HFFc6 (cell line): ENCODE measurements around the gene PLA2G6. TPM values are rescaled to one million over a fixed set of nuclear protein-coding genes. Genes with fewer than 3 reads are reported as not detected.

ENCODE experiments used
- DNase-seq: peaks from one replicate; pipeline ENCODE4 v3.0.0-alpha.2; 2018
- H3K27ac Mint-ChIP-seq: 2 replicates; pipeline ENCODE4 v1.8.0; 2020; ENCODE audit warnings: mild to moderate bottlenecking, mixed read lengths
- H3K27me3 Mint-ChIP-seq: 2 replicates; pipeline ENCODE4 v1.8.0; 2021; ENCODE audit warnings: mild to moderate bottlenecking, moderate library complexity, mixed read lengths; ENCODE audit not compliant: insufficient read depth
- H3K36me3 Mint-ChIP-seq: 2 replicates; pipeline ENCODE4 v1.8.0; 2021; ENCODE audit warnings: low read depth, mixed read lengths
- H3K4me1 Mint-ChIP-seq: 2 replicates; pipeline ENCODE4 v1.8.0; 2020; ENCODE audit warnings: low read depth, mixed read lengths
- H3K4me3 Mint-ChIP-seq: 2 replicates; pipeline ENCODE4 v1.8.0; 2020; ENCODE audit warnings: mild to moderate bottlenecking, moderate library complexity, mixed read lengths
- H3K9me3 Mint-ChIP-seq: 2 replicates; pipeline ENCODE4 v1.8.0; 2020; ENCODE audit warnings: mild to moderate bottlenecking, mixed read lengths
- total RNA-seq, 6 experiments: library from RNA; stranded (reverse); fragmentation: NEBNext Ultra II Directional; extraction: Animal tissue kit (Norgen Biotek cat#: 25700); gene quantifications; 2 replicates in 1 of 6; 3 replicates in 5 of 6; pipeline ENCODE4 v1.2.3, GENCODE V29; 2021
- TF ChIP-seq, protein P1 (sequence below): fragments of 200-600 bp; sonication (generic); IDR thresholded peaks from 2 replicates; pipeline ENCODE4 v1.5.0; 2021; ENCODE audit warnings: antibody characterized with exemption, mild to moderate bottlenecking

The PLA2G6 gene
- total RNA-seq, 6 experiments from 2014 or later: 4.1 to 6.6 (median 5.3) TPM

DNA sequence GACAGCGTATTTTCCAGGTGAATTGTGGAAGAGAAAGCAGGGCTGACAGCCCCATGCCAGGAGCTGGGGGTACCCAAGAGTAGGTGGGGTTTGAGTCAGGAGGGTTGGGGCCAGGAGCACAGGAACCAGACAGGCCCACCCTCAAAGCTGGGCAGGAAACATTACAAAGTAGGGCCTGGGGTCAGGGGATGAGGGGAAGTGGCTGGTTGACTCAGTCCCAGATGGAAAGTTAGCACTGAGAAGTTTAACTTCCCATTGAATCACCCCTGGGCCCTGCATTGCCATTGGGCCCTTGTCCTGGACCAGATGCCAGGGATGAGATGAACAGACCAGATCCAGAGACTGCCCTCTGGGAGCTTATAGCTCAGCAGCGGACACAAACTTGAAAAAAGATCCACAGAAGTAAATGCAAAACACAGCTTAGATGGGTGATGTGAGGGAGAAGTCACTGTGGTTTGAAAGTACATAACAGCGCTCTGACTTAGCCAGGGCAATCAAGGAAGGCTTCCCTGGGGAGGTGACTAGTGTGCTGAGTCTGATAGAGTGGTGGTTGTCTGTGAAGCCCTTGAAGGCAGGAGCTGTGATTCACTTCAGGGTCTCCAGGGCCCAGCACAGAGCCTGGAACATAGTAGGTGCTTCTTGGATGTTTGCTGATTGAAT, 22.4 kb upstream of the PLA2G6 start:
- Mint-ChIP-seq H3K36me3 (peaks cover 5% of the 10 kb centered on the region; the same call in 1 of the 2 replicates), H3K27ac (peak overlapping the region; percentile 92), H3K27me3 (peaks cover 20% of the 10 kb centered on the region), H3K4me3 (peak overlapping the region; percentile 93), H3K9me3 (no peaks in the 10 kb centered on the region; the same call in 1 of the 2 replicates), H3K4me1 (peaks cover 46% of the 10 kb centered on the region)
- DNase-seq: no peak
- TF ChIP-seq, protein P1, sequence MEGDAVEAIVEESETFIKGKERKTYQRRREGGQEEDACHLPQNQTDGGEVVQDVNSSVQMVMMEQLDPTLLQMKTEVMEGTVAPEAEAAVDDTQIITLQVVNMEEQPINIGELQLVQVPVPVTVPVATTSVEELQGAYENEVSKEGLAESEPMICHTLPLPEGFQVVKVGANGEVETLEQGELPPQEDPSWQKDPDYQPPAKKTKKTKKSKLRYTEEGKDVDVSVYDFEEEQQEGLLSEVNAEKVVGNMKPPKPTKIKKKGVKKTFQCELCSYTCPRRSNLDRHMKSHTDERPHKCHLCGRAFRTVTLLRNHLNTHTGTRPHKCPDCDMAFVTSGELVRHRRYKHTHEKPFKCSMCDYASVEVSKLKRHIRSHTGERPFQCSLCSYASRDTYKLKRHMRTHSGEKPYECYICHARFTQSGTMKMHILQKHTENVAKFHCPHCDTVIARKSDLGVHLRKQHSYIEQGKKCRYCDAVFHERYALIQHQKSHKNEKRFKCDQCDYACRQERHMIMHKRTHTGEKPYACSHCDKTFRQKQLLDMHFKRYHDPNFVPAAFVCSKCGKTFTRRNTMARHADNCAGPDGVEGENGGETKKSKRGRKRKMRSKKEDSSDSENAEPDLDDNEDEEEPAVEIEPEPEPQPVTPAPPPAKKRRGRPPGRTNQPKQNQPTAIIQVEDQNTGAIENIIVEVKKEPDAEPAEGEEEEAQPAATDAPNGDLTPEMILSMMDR: no peak

DNA sequence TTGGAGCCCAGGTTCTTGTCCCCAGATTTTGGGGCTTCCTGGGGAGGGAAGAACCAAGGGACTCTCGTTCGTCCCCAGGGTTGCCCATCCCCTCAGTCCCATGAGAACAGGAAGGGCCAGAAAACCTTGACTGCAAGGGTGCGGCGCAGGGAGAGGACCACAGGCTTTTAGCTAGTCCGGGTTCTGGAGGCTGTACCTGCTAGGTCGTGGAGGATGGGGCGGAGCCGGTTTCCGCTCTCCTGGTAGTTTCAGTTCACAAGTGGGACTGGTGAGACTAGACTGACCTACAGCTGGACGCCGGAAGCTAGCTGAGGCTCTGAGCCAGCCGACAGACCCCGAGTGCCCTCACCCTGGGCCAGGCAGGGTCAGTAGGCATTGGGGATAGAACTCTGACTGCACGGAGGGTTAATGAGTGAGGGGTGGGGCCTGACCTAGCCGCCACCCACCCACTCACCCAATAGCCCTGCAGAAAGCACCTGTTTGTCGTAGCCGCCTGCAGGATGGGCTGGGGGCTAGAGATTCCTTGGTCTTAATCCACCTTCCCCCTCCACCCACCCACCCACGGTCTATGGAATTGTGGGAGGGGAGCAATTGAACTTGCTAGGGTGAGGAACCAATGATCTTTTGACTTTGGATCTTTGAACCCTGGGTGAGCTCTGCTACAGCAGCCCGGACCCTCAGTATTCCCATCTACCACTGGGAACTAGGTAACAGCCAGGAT, 21.6 kb upstream of the PLA2G6 start:
- TF ChIP-seq, protein P1: no peak
- H3K4me1 Mint-ChIP-seq: peaks cover 46% of the 10 kb centered on the region
- H3K27me3 Mint-ChIP-seq: peaks cover 15% of the 10 kb centered on the region
- H3K36me3 Mint-ChIP-seq: peaks cover 5% of the 10 kb centered on the region; the same call in 1 of the 2 replicates
- no peak for DNase-seq
- peak overlapping the region; percentile 93 for H3K4me3 Mint-ChIP-seq
- H3K9me3 Mint-ChIP-seq: no peaks in the 10 kb centered on the region; the same call in 1 of the 2 replicates
- peak overlapping the region; percentile 92 for H3K27ac Mint-ChIP-seq

DNA sequence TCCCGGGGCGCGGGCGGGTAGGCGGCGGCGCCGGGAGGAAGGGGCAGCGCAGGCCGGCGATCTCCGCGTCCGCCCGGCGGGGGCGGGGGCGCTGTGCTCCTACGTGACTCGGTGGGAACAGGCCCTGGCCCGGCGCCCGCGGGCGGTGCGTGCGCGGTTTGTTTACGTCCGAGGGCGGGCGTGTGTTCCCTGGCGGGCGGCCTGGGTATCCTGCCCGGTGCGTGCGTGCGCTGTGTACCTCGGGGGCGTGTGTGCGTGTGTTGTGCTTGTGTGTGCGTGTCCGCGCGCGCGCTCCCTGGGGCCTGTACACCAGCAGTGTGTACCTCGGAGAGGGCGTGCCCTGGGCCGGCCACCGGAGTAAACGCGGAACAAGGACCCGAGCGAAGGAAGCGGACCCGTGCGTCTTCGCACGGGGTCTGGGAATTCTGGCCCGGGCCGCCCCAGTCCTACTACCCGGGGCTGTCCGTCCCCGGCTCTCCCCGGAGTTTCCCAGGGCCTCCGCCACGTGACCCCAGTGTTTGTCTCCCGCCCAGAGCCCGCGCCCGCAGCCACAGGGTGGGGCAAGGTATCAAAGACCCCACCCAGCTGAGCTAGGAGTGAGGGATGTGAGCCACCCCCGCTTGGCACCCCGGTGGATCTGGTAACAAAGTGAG, 20.9 kb upstream of the PLA2G6 start:
- peak; percentile 70 for DNase-seq
- Mint-ChIP-seq H3K9me3 (no peaks in the 10 kb centered on the region; the same call in 1 of the 2 replicates), H3K4me3 (peak overlapping the region; percentile 93), H3K4me1 (peaks cover 46% of the 10 kb centered on the region), H3K27ac (peak overlapping the region; percentile 92), H3K27me3 (peaks cover 13% of the 10 kb centered on the region), H3K36me3 (peaks cover 5% of the 10 kb centered on the region; the same call in 1 of the 2 replicates)
- TF ChIP-seq, protein P1: peak; percentile 72

DNA sequence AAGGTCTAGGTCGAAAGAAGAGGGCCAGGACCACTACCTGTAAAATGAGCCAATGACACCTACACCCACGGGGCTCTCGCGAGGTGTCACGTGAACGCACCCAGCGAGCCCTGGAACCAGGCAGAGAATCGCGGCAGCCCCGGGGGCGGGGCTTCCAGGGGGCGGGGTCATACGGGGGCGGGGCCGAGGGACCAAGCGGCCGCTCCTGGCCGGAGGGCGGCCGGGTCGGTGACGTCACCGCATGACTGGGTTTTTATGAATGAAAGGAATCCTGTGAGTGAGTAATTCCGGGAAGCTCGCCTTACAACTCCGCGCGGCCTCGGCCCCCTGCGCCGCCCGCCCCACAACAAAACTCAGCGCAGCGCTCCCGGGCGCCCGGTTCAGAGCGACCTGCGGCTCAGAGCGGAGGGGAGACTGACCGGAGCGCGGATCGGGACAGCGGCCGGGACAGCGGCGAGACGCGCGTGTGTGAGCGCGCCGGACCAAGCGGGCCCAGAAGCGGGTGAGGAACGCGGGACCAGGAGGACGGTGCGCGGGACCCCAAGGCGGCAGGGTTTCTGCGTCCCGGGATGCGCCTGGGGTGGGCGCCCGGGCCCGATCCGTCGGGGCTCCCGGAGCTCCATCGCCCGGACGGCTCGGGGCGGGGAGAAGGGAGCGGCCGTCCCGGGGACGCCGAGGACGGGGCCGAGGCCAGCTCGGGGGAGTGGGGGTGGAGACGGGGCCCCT, 20.2 kb upstream of the PLA2G6 start, which contains the start of gene MAFF:
TSS of gene MAFF (plus strand) at position 284 of the 726 bp plus-strand sequence. CDS start 11,860 bp downstream, outside the sequence.
- TF ChIP-seq, protein P1: no peak
- H3K4me1 Mint-ChIP-seq: peaks cover 51% of the 10 kb centered on the region
- H3K4me3 Mint-ChIP-seq: peak within 1 kb of the TSS; percentile 93
- H3K9me3 Mint-ChIP-seq: no peaks in the 10 kb centered on the region; the same call in 1 of the 2 replicates
- peak; percentile 96 for DNase-seq
- peaks cover 12% of the 10 kb centered on the region for H3K27me3 Mint-ChIP-seq
- peaks cover 5% of the 10 kb centered on the region; the same call in 1 of the 2 replicates for H3K36me3 Mint-ChIP-seq
- H3K27ac Mint-ChIP-seq: peak within 1 kb of the TSS; percentile 94

DNA sequence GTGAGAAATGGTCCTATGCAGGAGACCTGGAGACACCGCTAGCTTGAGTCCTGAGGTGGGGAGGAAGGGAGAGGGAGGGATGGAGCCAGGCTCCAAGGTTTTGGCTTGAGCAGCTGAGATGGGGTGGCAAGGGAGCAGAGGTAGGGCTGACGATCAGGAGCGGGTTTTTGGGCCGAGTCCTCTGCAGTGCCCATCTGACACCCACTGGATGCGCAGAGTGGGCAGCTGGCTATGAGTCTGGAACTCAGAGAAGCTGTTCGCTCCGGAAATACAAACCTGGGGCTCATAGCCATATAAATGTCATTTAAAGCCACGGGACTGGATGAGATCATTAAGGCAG, 19.7 kb upstream of the PLA2G6 start:
- Mint-ChIP-seq H3K27ac (peak overlapping the region; percentile 94), H3K4me1 (peaks cover 51% of the 10 kb centered on the region)
- TF ChIP-seq, protein P1: no peak

More for the DNA sequence above, 19.7 kb upstream of the PLA2G6 start:
- Mint-ChIP-seq H3K9me3 (no peaks in the 10 kb centered on the region; the same call in 1 of the 2 replicates), H3K4me3 (peak overlapping the region; percentile 89), H3K27me3 (peaks cover 12% of the 10 kb centered on the region), H3K36me3 (peaks cover 5% of the 10 kb centered on the region; the same call in 1 of the 2 replicates)
- no peak for DNase-seq
